GM21526 (cell line): ENCODE results near the gene PLXDC1.

ENCODE experiments used
- ATAC-seq: cut with Tn5 transposase; IDR thresholded peaks from one replicate; pipeline ENCODE4 v1.9.1; 2021; ENCODE audit warnings: moderate library complexity; ENCODE audit not compliant: unreplicated experiment, low FRiP score

PLXDC1 gene

DNA sequence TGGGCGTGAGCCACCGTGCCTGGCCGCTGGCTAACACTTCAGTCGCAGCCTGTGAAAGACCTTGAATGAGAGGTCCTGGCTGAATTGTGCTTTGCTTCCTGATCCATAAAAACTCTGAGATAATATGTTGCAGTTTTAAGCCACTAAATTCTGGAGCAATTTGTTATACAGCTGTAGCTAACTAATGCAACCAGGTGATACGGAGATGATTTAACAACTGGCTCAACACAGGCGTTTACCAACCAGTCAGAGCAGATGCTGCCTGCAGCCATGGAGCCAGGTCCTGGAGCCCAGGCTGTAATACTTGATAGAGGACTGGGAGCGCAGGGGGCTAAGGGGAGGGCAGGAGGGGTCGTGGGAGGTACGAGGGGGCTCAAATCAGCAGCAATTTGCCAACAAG lies 50.9 kb downstream of the PLXDC1 start:
- ATAC-seq: no peak

DNA sequence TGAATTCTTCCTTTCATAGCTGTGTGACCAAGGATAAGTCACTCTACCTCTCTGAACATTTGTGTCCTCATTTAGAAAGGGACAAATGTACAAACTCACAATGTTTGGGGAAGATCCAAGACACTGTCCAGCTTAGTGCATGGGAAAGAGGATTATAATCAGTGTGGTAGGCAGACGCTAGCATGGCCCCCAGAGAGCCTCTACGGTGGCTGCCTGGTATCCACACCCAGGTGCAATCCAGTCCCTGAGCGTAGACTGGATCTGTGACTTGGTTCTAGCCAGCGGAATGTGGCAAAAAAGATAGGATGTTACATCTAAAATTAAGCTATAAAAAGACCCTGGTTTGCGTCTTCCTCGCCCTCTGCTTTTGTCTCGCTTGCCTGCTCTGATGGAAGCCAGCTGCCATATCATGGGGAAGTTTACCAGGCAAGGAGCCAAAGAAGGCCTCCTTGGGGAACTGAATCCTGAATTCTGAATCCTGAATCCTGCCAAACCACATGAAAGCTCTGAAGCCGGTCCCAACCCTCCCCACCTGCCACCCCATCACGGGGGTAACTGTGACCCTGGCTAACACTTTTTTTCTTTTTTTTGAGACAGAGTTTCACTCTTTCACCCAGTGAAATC lies 51.7 kb downstream of the PLXDC1 start:
- ATAC-seq: no peak

DNA sequence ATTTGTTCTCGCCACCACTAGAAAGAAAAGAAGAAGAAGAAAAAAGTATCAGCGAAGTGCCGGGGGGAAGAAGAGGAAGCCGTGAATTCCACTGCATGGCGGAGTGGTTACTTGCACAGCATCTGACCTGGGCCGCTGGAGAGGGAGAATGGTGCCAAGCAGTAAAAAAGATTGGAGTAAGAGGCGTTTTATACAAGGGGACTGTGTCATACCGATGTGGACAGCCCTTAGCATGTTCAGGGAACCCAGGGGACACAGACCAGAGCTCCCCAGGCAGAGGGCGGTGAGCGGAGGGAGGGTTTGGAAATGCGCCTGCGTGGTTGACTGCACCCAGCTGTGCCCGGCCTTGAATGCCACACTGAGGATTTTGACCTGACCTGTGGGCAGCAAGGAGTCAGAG lies 52.8 kb downstream of the PLXDC1 start:
- ATAC-seq: no peak

- no peak for ATAC-seq
These were observed 53.9 kb downstream of the PLXDC1 start for GRCh38 chr17:39097537-39097936.

GRCh38 chr17:39097150-39097519 lies 54.3 kb downstream of the PLXDC1 start:
- ATAC-seq: no peak

- ATAC-seq: no peak
These were observed 54.8 kb downstream of the PLXDC1 start for GRCh38 chr17:39096508-39097149.

DNA sequence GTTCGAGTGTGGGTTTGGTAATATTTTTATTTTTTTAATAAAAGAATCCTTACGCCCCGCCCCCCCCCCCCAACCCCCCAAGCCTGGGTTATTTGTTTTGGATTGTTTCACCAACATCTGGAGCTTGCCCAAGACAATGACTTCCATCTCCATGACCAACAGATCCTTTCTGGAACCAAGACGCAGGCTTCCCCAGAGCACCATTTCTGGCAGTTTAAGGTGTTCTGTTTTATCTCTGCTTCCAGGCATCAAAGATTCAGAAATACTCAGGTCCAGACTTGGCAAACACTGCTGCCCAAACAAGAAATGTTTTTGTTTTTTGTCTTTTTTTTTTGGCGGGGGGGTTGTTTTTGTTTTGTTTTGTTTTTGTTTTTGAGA lies 56.1 kb downstream of the PLXDC1 start:
- ATAC-seq: no peak

- no peak for ATAC-seq
These were observed 56.7 kb downstream of the PLXDC1 start for GRCh38 chr17:39094607-39095308.

GRCh38 chr17:39092692-39093230 lies 58.7 kb downstream of the PLXDC1 start:
- no peak for ATAC-seq

- no peak for ATAC-seq
These were observed 60.4 kb downstream of the PLXDC1 start for GRCh38 chr17:39090908-39091665.

- ATAC-seq: no peak
These were observed 61.0 kb downstream of the PLXDC1 start for GRCh38 chr17:39090400-39090799.

- no peak for ATAC-seq
These were observed 66.9 kb downstream of the PLXDC1 start for GRCh38 chr17:39084558-39084957.

DNA sequence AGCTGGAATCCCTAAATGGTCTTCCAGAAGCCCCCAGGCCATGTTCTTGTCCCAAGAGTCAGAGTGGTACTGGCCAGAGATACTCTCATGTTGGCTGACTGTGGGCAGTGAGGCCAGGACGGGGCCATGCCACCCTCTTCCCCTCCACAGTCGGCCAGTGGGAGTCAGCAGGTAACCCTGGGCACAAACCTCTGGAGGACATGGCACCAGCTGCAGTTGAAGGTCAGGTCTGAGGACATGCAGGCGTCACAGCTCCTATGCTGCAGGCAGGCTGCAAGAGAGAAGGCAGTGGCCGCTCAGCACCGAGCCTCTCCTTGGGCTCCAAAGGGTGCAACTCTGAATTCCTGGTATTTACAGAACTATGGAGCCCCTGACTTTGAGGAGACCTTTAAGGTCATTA lies 68.2 kb downstream of the PLXDC1 start:
- no peak for ATAC-seq

- ATAC-seq: no peak
These were observed 69.0 kb downstream of the PLXDC1 start for GRCh38 chr17:39082482-39082881.

DNA sequence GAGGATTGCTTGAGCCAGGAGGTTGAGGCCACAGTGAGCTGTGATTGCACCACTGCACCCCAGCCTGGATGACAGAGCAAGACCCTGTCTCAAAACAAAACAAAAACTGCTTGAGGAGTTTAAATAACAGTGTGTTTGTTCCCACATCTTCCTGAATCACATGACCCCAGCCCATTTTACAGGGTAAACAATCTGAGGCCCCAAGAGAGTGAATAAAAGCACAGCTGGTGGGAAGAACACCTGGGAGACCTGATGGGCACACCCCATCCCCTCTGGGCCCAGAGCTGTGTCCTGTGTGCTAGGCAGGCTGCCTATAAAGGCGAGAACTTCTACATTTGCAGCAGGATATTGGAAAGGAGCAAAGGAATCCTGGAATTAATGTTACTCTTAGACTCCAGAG lies 69.6 kb downstream of the PLXDC1 start:
- no peak for ATAC-seq

- no peak for ATAC-seq
These were observed 70.9 kb downstream of the PLXDC1 start for GRCh38 chr17:39080421-39081078.

GRCh38 chr17:39079836-39080235 lies 71.6 kb downstream of the PLXDC1 start:
- ATAC-seq: no peak

DNA sequence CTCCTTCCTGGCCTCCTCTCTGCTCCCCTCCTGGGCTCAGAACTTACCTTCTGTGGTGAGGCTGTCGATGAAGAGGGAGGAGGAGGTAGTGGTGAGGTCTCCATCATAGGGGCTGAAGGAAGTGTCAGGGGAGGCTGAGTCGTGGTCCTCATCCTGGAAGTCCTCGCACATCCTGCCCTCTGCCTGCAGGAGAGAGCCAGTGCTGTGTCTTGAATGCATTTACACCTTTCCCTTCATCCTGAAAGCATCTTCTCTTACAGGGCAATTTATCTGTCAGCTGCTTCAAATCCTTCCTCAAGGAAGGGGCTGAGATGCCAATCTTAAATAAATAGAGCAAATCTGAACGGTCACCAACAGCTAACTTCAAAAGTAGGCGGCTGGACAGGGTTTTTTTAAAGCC lies 73.6 kb downstream of the PLXDC1 start:
- ATAC-seq: no peak

- ATAC-seq: no peak
These were observed 74.2 kb downstream of the PLXDC1 start for GRCh38 chr17:39077252-39077651.

DNA sequence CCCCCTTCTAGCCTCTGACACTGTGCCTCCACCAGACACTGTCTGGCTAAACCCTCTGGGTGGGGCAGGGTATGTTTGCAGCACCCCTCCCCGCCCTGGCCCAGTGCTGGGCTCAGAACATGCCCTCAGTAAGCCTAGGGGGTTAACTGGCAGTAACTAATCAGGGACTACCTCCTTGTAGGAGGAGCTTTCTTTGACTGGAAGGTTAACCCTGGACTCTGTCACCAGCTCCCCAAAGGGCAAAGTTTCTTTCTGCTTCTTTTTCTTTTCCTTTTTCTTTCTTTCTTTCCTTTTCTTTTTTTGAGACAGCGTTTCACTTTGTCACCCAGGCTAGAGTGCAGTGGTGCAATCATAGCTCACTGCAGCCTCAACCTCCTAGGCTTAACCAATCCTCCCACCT lies 76.8 kb downstream of the PLXDC1 start:
- ATAC-seq: no peak

DNA sequence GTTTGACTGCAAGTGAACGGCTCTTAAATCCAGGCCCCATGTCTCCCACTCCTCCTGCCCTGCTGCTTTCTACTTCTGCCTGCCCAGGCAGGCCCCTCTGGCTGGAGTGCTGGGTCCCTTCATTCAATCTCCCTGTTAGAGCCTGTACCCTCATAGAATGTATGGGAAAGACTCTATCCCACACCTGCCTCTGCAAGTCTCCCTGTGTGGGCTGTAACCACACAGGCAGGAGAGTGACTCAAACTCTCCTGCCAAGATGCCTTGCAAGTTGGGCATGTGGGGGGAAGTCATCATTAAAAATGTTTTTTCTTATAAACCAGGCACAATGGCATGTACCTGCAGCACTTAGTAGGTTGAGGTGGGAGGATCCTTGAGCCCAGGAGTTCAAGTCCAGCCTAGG lies 77.5 kb downstream of the PLXDC1 start:
- ATAC-seq: no peak
